Peyer's patch (tissue), 4 donors: ENCODE data around the gene BIN1.

Source experiments
- POLR2A ChIP-seq, 2 donors: fragments of 450-650 bp; IDR thresholded peaks; one replicate each; pipeline ENCODE4 v1.5.1; 2017; ENCODE audit warnings: antibody characterized with exemption in 2 of 2, mild to moderate bottlenecking in 2 of 2, moderate library complexity in 2 of 2
- TF ChIP-seq, protein P1 (sequence below), 6 experiments: fragments of 450-650 bp in 4 of 6; fragments of 200-600 bp in 2 of 6; sonication (generic) in 1 of 6; IDR thresholded peaks; one replicate each; pipeline ENCODE4 v1.5.1; 2017 to 2019; ENCODE audit warnings: antibody characterized with exemption in 6 of 6, mild to moderate bottlenecking in 3 of 6, moderate library complexity in 1 of 6

DNA sequence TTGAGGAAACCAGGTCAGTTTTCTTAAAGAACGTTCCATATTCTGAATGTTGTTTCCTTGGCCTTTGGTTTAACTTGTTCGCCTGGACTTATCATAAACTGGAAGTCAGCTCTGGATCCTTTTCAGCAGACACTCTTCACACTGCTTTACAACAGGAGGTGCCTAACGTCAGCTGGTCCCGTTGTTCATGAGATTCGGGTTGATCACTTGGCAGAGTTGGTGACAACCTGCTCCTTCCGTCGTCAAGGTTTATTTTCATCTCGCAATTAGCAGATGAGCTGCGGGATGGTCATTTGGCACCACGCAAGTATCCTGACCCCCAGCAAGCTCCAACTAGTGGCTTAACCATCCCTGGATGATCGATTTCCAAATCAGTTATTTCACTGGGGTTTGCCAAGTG is 23.0 kb upstream of the BIN1 start:
- TF ChIP-seq, protein P1, sequence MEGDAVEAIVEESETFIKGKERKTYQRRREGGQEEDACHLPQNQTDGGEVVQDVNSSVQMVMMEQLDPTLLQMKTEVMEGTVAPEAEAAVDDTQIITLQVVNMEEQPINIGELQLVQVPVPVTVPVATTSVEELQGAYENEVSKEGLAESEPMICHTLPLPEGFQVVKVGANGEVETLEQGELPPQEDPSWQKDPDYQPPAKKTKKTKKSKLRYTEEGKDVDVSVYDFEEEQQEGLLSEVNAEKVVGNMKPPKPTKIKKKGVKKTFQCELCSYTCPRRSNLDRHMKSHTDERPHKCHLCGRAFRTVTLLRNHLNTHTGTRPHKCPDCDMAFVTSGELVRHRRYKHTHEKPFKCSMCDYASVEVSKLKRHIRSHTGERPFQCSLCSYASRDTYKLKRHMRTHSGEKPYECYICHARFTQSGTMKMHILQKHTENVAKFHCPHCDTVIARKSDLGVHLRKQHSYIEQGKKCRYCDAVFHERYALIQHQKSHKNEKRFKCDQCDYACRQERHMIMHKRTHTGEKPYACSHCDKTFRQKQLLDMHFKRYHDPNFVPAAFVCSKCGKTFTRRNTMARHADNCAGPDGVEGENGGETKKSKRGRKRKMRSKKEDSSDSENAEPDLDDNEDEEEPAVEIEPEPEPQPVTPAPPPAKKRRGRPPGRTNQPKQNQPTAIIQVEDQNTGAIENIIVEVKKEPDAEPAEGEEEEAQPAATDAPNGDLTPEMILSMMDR (IDR thresholded peaks at IDR 0.05), result no peak
- TF ChIP-seq POLR2A (IDR thresholded peaks at IDR 0.05), result no peak
